SW 1271 (cell line): ENCODE data around the gene FOXD1.
"Not testable (repeated sequence)": the region's sequence is repeated elsewhere in the genome, so short reads cannot be mapped to it uniquely, and the experiment has no call there.

ENCODE experiments used
- DNase-seq, 2 experiments: peaks; one replicate each; lab custom pipeline; 2025; lab: John Stamatoyannopoulos, UW

FOXD1 gene

GRCh38 chr5:73448463-73449136 lies at the start of gene FOXD1:
Gene FOXD1 (minus strand): TSS chr5:73448777. CDS start chr5:73448362, 415 bp downstream.
- peak; percentile 91 to 97 for DNase-seq

DNA sequence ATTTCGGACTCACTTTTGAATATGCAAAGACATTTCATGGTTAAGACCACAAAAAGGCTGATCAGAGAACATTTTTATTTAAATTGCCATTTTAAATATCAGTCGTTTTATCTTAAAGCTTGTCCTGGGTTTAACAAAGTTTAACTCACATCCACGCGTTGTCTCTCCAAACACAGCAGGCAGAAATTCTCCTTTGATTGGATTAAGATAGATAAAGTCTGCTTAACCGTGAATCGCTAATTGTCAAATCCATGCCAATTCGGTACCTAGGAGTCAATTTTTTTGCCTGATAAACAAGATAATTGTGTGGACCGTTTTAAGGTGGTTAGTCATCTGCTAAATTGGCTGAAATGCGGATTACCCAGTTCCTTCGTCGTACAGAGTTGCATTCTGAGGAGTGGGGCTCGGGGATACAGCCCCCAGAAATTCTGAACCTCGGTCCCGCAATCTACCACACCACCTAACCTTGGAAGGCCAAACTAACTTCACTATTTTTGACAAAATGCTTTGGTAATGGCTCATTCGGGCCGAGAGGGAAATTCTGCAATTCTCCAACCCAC lies 49.0 kb upstream of the FOXD1 start:
- no peak for DNase-seq

DNA sequence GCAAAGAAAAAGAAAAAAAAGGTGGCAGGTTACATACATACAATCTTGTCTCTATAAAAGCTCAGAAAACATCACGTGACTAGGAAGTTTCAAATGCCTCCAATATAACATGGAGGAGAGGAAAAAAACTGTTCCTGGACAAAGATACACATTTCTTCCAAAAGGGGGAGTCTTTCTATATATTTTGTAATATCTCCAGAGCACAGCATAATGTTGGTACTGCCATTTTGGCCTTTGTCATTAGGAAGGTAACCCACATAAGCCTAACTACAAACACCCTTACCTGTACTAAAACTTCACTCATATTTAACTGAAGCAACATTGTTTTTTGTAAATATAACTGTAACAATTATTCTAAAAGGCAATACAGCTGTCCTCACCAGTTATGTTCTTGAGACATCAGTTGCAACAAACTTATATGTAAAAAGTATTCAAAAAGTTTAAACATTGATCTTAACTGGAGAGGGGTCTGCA lies 48.4 kb upstream of the FOXD1 start:
- DNase-seq, result peak; percentile 86 to 98

GRCh38 chr5:73495772-73496335 lies 47.3 kb upstream of the FOXD1 start:
- DNase-seq, result no peak

GRCh38 chr5:73494721-73495120 lies 46.1 kb upstream of the FOXD1 start:
- DNase-seq, result no peak

GRCh38 chr5:73493421-73493820 lies 44.8 kb upstream of the FOXD1 start:
- no peak for DNase-seq

GRCh38 chr5:73491155-73491554 lies 42.6 kb upstream of the FOXD1 start:
- DNase-seq, result no peak

GRCh38 chr5:73490088-73490487 lies 41.5 kb upstream of the FOXD1 start:
- DNase-seq, result no peak

DNA sequence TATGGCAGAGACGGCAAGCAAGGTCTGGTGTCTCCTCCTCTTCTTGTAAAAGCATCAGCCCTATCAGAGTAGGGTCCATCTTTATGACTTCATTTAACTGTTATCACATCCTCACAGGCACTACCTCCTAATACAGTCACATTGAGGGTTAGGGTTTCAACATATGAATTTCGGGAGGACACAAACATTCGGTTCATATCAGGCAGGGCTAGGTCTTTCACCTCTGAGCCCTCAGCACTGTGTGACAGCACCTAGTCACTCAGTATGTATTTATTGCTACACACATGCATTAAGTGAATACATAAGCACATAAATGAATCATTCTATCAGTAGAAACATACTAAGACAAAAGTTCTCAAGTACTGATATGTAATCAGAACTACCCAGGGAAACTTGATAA lies 40.2 kb upstream of the FOXD1 start:
- no peak for DNase-seq

DNA sequence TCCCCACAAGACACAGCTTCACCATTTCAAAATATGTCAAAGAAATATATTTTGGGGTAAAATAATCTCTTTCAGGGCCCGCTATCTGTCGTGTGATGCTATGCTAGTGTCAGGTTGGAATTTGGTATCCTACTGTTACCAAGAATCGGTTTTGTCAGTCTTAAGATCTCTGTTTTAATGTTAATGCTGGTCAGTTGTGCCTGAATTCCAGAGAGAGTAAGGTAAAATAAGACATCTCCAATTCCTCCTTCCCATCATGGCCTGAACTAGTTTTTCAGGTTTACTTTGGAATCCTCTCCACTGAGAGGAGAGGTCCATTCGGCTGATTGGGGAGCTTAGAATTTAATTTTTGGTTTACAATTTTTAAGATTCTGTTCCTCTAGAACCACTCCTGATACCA lies 39.2 kb upstream of the FOXD1 start:
- DNase-seq, result no peak

DNA sequence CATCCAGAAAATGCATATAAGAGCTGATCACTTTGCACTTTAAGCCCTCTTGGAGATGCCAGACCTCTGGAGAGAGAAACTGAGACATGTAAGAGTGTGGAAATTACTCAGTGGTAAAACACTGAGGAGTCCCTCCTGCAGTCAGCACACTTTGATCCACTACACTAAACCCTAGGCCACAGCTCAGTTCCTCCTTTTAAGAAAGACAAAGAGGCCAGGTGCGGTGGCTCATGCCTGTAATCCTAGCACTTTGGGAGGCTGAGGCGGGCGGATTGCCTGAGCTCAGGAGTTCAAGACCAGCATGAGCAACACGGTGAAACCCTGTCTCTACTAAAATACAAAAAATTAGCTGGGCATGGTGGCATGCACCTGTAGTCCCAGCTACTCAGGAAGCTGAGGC lies 38.7 kb upstream of the FOXD1 start:
- not testable (repeated sequence) for DNase-seq

- no peak for DNase-seq
Measured at GRCh38 chr5:73486119-73486899, 37.7 kb upstream of the FOXD1 start.

DNA sequence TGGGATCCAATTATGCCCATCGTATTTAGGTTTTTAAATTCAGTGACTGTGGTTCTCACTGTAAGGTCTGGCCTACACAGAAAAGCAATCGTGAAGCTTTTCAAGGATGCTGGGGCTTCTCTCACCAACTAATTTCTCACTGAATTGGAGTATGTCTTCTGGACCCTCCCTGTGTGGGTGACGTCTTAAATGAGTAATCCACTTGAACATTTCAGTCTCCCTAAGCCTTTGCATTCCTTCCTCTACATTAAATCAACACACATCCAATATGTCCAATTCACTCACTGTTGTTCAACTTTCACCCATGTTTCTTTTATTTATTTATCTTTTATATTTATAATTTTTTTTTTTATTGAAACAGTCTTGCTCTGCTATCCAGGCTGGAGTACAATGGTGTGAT lies 37.1 kb upstream of the FOXD1 start:
- no peak for DNase-seq

GRCh38 chr5:73484511-73484910 lies 35.9 kb upstream of the FOXD1 start:
- no peak for DNase-seq

DNA sequence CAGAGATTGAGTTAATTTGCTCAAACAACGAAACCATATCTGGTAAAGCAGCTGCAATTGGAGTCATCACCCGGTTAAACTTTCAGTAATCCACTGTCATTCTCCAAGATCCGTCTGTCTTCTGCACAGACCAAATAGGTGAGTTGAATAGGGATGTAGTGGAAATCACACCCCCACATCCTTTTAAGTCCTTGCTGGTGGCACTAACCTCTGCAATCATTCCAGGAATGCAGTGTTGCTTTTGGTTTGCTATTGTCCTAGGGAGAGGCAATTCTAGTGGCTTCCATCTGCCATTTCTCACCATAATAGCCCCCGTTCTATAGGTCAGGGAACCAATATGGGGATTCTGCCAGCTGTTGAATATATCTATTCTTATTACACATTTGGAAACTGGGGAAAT lies 35.1 kb upstream of the FOXD1 start:
- no peak for DNase-seq

DNA sequence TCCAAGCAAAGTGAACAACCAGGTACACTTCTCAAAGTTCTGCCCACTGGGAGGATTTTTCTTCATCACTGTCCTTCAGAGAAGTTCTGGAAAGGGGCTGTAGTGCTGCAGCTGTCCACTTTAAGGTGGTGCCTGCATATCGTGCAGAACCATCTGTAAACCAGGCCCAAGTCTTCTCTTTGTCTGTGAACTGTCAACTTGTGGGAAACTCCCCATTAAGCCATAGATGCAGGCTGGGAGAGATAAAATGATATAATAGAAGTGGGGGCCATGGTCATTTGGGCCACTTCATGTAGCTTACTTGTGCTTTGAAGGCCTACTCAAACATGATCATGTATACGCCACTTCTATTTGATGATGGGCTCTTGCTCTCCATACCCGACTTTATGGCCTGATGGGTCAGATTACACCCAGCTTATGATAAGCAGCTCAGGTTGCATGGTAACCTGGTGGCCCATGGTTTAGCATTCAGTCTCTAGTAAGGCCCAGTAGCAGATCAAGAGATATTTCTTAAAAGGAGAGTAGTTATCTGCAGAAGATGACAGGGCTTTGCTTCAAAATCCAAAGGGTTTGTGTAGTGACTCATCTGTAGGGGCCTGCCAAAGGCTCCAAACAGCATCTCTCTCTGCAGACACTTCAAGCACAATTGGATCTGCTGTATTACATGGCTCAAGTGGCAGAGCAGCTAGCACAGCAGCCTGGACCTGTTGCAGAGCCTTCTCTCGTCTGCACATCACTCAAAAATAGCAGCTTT lies 34.0 kb upstream of the FOXD1 start:
- DNase-seq, result no peak

GRCh38 chr5:73480500-73480899 lies 31.9 kb upstream of the FOXD1 start:
- no peak for DNase-seq

GRCh38 chr5:73472116-73472515 lies 23.5 kb upstream of the FOXD1 start:
- DNase-seq, result no peak

- DNase-seq, result no peak
Measured at GRCh38 chr5:73471654-73472053, 23.1 kb upstream of the FOXD1 start.

DNA sequence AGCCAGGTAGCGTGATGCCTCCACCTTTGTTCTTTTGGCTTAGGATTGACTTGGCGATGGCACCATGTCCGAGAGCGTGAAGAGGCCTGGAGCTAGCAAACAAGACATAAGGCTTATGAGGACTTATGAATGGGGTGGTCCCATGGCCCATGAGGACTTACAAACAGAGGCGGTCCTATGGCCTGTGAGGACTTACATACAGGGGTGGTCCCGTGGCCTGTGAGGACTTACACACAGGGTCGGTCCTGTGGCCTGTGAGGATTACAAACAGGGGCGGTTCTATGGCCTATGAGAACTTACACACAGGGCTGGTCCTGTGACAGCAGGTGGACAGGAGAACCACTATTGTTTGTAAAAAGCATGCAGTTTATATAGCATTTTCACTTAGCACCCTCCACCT lies 21.3 kb upstream of the FOXD1 start:
- no peak for DNase-seq

DNA sequence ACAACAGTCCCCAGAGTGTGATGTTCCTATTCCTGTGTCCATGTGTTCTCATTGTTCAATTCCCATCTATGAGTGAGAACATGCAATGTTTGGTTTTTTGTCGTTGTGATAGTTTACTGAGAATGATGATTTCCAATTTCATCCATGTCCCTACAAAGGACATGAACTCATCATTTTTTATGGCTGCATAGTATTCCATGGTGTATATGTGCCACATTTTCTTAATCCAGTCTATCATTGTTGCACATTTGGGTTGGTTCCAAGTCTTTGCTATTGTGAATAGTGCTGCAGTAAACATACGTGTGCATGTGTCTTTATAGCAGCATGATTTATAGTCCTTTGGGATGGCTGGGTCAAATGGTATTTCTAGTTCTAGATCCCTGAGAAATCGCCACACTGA lies 20.1 kb upstream of the FOXD1 start:
- DNase-seq, result not testable (repeated sequence)
